Measurements from ENCODE around the gene NIPAL3.

NIPAL3 gene

GRCh38 chr1:24415334-24415909 is at the start of gene NIPAL3:
Gene NIPAL3, plus strand, starts transcription at chr1:24415802. Its CDS starts 3,746 bp downstream, at chr1:24419548.
- peak; percentile 90 for DNase-seq

- no peak for DNase-seq
Measured at GRCh38 chr1:24366707-24367106, 48.9 kb upstream of the NIPAL3 start.

- DNase-seq: no peak
Measured at GRCh38 chr1:24369199-24369598, 46.4 kb upstream of the NIPAL3 start.

- no peak for DNase-seq
Measured at GRCh38 chr1:24369801-24370200, 45.8 kb upstream of the NIPAL3 start.

GRCh38 chr1:24373044-24373443 is 42.6 kb upstream of the NIPAL3 start:
- no peak for DNase-seq

GRCh38 chr1:24373710-24374109 is 41.9 kb upstream of the NIPAL3 start:
- no peak for DNase-seq

GRCh38 chr1:24374891-24375786 is 40.5 kb upstream of the NIPAL3 start:
- peak; percentile 55 for DNase-seq

GRCh38 chr1:24379733-24380315 is 35.8 kb upstream of the NIPAL3 start:
- DNase-seq: no peak

GRCh38 chr1:24380508-24380907 is 35.1 kb upstream of the NIPAL3 start:
- DNase-seq: no peak

- DNase-seq: no peak
Measured at GRCh38 chr1:24381256-24381655, 34.3 kb upstream of the NIPAL3 start.

GRCh38 chr1:24382165-24382577 is 33.4 kb upstream of the NIPAL3 start:
- DNase-seq: no peak

- no peak for DNase-seq
Measured at GRCh38 chr1:24383381-24383940, 32.1 kb upstream of the NIPAL3 start.

GRCh38 chr1:24384251-24385090 is 31.1 kb upstream of the NIPAL3 start:
- no peak for DNase-seq

GRCh38 chr1:24385160-24385940 is 30.3 kb upstream of the NIPAL3 start:
- DNase-seq: no peak

- DNase-seq: no peak
Measured at GRCh38 chr1:24386241-24386640, 29.4 kb upstream of the NIPAL3 start.

- DNase-seq: no peak
Measured at GRCh38 chr1:24386931-24387330, 28.7 kb upstream of the NIPAL3 start.

GRCh38 chr1:24387636-24388175 is 27.9 kb upstream of the NIPAL3 start:
- no peak for DNase-seq

GRCh38 chr1:24388331-24388885 is 27.2 kb upstream of the NIPAL3 start:
- no peak for DNase-seq

- DNase-seq: peak; percentile 41
Measured at GRCh38 chr1:24389231-24389678, 26.3 kb upstream of the NIPAL3 start.

- DNase-seq: peak; percentile 40
Measured at GRCh38 chr1:24390924-24391782, 24.4 kb upstream of the NIPAL3 start.
